H9 (cell line): ENCODE results near the gene ARHGAP10. TPM values are rescaled to one million over a fixed set of nuclear protein-coding genes. Genes with fewer than 3 reads are reported as not detected.

Experiments
- DNase-seq: peaks from one replicate; pipeline ENCODE4 v3.0.0-alpha.2; 2017
- H2AFZ ChIP-seq: one replicate; pipeline ENCODE4 v1.6.1; 2013; ENCODE audit warnings: mild to moderate bottlenecking, low read length, control low read depth, moderate library complexity
- H2AK5ac ChIP-seq: 2 replicates; pipeline ENCODE4 v1.6.1; 2013; ENCODE audit warnings: low read length, control low read depth, mixed read lengths; ENCODE audit not compliant: insufficient read length
- H2BK120ac ChIP-seq: one replicate; pipeline ENCODE4 v1.6.1; 2013; ENCODE audit warnings: low read depth, mild to moderate bottlenecking, low read length, control low read depth, inconsistent platforms; ENCODE audit not compliant: poor library complexity, severe bottlenecking
- H2BK12ac ChIP-seq: 2 replicates; pipeline ENCODE4 v1.6.1; 2013; ENCODE audit warnings: low read length, control low read depth, mixed read lengths, low read depth; ENCODE audit not compliant: insufficient read length
- H2BK15ac ChIP-seq: 2 replicates; pipeline ENCODE4 v1.6.1; 2013; ENCODE audit warnings: low read depth, low read length, control low read depth
- H2BK20ac ChIP-seq: one replicate; pipeline ENCODE4 v1.6.1; 2013; ENCODE audit warnings: low read depth, mild to moderate bottlenecking, low read length, control low read depth, inconsistent platforms; ENCODE audit not compliant: poor library complexity, severe bottlenecking
- H2BK5ac ChIP-seq: 2 replicates; pipeline ENCODE4 v1.6.1; 2013; ENCODE audit warnings: low read length, control low read depth, mixed read lengths; ENCODE audit not compliant: insufficient read length
- H3K14ac ChIP-seq: 2 replicates; pipeline ENCODE4 v1.6.1; 2013; ENCODE audit warnings: low read length, control low read depth; ENCODE audit not compliant: insufficient read depth
- H3K18ac ChIP-seq: 2 replicates; pipeline ENCODE4 v1.6.1; 2013; ENCODE audit warnings: low read depth, mild to moderate bottlenecking, mixed read lengths, low read length, control low read depth; ENCODE audit not compliant: insufficient read length
- H3K23ac ChIP-seq: 2 replicates; pipeline ENCODE4 v1.6.1; 2013; ENCODE audit warnings: low read length, control low read depth, mixed read lengths, low read depth; ENCODE audit not compliant: insufficient read length
- H3K23me2 ChIP-seq: 2 replicates; pipeline ENCODE4 v1.6.1; 2013; ENCODE audit warnings: low read depth, mild to moderate bottlenecking, mixed read lengths, low read length, control low read depth; ENCODE audit not compliant: insufficient read length, poor library complexity, severe bottlenecking
- H3K27ac ChIP-seq: 2 replicates; pipeline ENCODE4 v1.5.1; 2013; ENCODE audit warnings: low read length, control low read depth, mixed read lengths, low read depth; ENCODE audit not compliant: insufficient read length
- H3K27me3 ChIP-seq: 2 replicates; pipeline ENCODE4 v1.6.1; 2013; ENCODE audit warnings: low read length, control low read depth, inconsistent platforms; ENCODE audit not compliant: insufficient read depth
- H3K4ac ChIP-seq: 2 replicates; pipeline ENCODE4 v1.6.1; 2013; ENCODE audit warnings: low read depth, mild to moderate bottlenecking, control low read depth, inconsistent platforms, low read length, moderate library complexity
- H3K4me1 ChIP-seq: 2 replicates; pipeline ENCODE4 v1.6.1; 2013; ENCODE audit warnings: low read length, control low read depth, inconsistent platforms; ENCODE audit not compliant: insufficient read depth
- H3K4me2 ChIP-seq: 2 replicates; pipeline ENCODE4 v1.6.1; 2013; ENCODE audit warnings: low read length, control low read depth, mixed read lengths; ENCODE audit not compliant: insufficient read length, insufficient read depth
- H3K56ac ChIP-seq: 2 replicates; pipeline ENCODE4 v1.6.1; 2013; ENCODE audit warnings: low read depth, mild to moderate bottlenecking, mixed read lengths, low read length, control low read depth; ENCODE audit not compliant: insufficient read length
- H3K79me1 ChIP-seq: 2 replicates; pipeline ENCODE4 v1.6.1; 2013; ENCODE audit warnings: low read depth, mild to moderate bottlenecking, moderate library complexity, low read length, control low read depth, inconsistent platforms; ENCODE audit not compliant: insufficient read depth, poor library complexity, severe bottlenecking
- H3K79me2 ChIP-seq: 2 replicates; pipeline ENCODE4 v1.6.1; 2013; ENCODE audit warnings: low read length, control low read depth, inconsistent platforms; ENCODE audit not compliant: insufficient read depth
- H3K9ac ChIP-seq: 2 replicates; pipeline ENCODE4 v1.6.1; 2013; ENCODE audit warnings: low read length, control low read depth, mixed read lengths; ENCODE audit not compliant: insufficient read length; ENCODE audit errors: extremely low read depth
- H3K9me3 ChIP-seq: one replicate; pipeline ENCODE4 v1.6.1; 2013; ENCODE audit warnings: low read depth, low read length, inconsistent platforms; ENCODE audit not compliant: control insufficient read depth
- H3T11ph ChIP-seq: one replicate; pipeline ENCODE4 v1.6.1; 2013; ENCODE audit warnings: mild to moderate bottlenecking, low read length, control low read depth, inconsistent platforms
- H4K20me1 ChIP-seq: one replicate; pipeline ENCODE4 v1.6.1; 2013; ENCODE audit not compliant: control insufficient read depth, insufficient read length, insufficient read depth
- H4K5ac ChIP-seq: 2 replicates; pipeline ENCODE4 v1.6.1; 2013; ENCODE audit warnings: low read depth, mild to moderate bottlenecking, mixed read lengths, low read length, control low read depth; ENCODE audit not compliant: insufficient read length
- H4K8ac ChIP-seq: replicated peaks from 2 replicates; pipeline ENCODE4 v1.6.1; 2013; ENCODE audit warnings: low read length, control low read depth, mixed read lengths, low read depth; ENCODE audit not compliant: insufficient read length
- H4K91ac ChIP-seq: 2 replicates; pipeline ENCODE4 v1.6.1; 2013; ENCODE audit warnings: low read depth, mild to moderate bottlenecking, moderate library complexity, mixed read lengths, low read length, control low read depth; ENCODE audit not compliant: insufficient read length
- H3K27ac Mint-ChIP-seq, 3 experiments: 2 replicates in 2 of 3; 3 replicates in 1 of 3; pipeline ENCODE4 v1.8.0; 2020 to 2021; ENCODE audit warnings: mixed read lengths in 3 of 3, mild to moderate bottlenecking in 1 of 3, moderate library complexity in 1 of 3
- H3K27me3 Mint-ChIP-seq: 2 replicates; pipeline ENCODE4 v1.8.0; 2021; ENCODE audit warnings: low read depth, mild to moderate bottlenecking, moderate library complexity, mixed read lengths
- H3K36me3 Mint-ChIP-seq, 3 experiments: 2 replicates in 2 of 3; 3 replicates in 1 of 3; pipeline ENCODE4 v1.8.0; 2020 to 2021; ENCODE audit warnings: low read depth in 3 of 3, mixed read lengths in 3 of 3; ENCODE audit not compliant: insufficient read depth in 1 of 3
- H3K4me1 Mint-ChIP-seq, 2 experiments: 2 replicates each; pipeline ENCODE4 v1.8.0; 2020; ENCODE audit warnings: mixed read lengths in 2 of 2
- H3K4me3 Mint-ChIP-seq, 2 experiments: 2 replicates in 1 of 2; 3 replicates in 1 of 2; pipeline ENCODE4 v1.8.0; 2020 to 2021; ENCODE audit warnings: mild to moderate bottlenecking in 2 of 2, mixed read lengths in 2 of 2, moderate library complexity in 1 of 2
- H3K9me3 Mint-ChIP-seq, 2 experiments: 2 replicates in 1 of 2; 3 replicates in 1 of 2; pipeline ENCODE4 v1.8.0; 2020; ENCODE audit warnings: mild to moderate bottlenecking in 2 of 2, mixed read lengths in 2 of 2, moderate library complexity in 1 of 2
- WGBS: extraction: QIAGEN DNeasy Blood & Tissue Kit; methylation state at CpG from one replicate; pipeline ENCODE4 v1.1.7; 2013; ENCODE audit warnings: missing lambda C conversion rate, low lambda C conversion rate, mixed read lengths; ENCODE audit not compliant: insufficient read length; ENCODE audit errors: extremely low coverage; 5-methylcytosine and 5-hydroxymethylcytosine counted together
- total RNA-seq: library from RNA; stranded (reverse); gene quantifications from 2 replicates; pipeline ENCODE4 v1.2.1, GENCODE V29; 2021
- TF ChIP-seq, protein P1 (sequence below): fragments of 200-600 bp; sonication (generic); conservative IDR thresholded peaks from 3 replicates; pipeline ENCODE4 v1.8.0; 2021; ENCODE audit warnings: antibody characterized with exemption, mild to moderate bottlenecking

Gene ARHGAP10
- total RNA-seq, 1 experiment from 2014 or later = 7.8 TPM

DNA sequence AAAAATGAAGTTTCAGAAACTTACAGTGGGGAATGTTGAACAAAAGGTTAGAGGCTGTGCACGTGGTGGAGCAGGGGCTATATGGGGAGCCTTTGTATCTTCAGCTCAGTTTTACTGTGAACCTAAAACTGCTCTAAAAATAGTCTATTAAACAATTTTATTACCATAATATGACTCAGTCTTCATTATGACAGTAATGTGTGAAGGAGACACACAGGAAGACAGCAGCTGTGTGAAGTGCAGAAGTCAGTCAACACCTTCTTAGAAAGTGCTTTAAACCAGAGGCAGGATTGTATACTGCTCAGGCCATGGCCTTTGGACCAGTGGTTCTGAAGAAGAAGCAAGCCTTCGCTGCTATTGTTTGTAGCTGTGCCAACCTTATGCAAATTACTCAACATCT lies 89.7 kb downstream of the ARHGAP10 start:
- no peak overlapping the region for H4K5ac ChIP-seq
- no peak overlapping the region for H2BK20ac ChIP-seq
- Mint-ChIP-seq H3K36me3 (no peaks in the 10 kb centered on the region), H3K4me1 (peaks cover 3 to 5% of the 10 kb centered on the region in 2 experiments; a peak in 1 of 4 replicates), H3K27me3 (no peaks in the 10 kb centered on the region), H3K9me3 (no peaks in the 10 kb centered on the region), H3K4me3 (no peak overlapping the region), H3K27ac (no peak overlapping the region; a peak in 1 of 7 replicates)
- H3T11ph ChIP-seq = no peak overlapping the region
- no peaks in the 10 kb centered on the region for H3K4me1 ChIP-seq
- no peak for DNase-seq
- H4K20me1 ChIP-seq = no peaks in the 10 kb centered on the region
- no peak overlapping the region for H3K9ac ChIP-seq
- H2AK5ac ChIP-seq = no peak overlapping the region
- no peak overlapping the region for H3K18ac ChIP-seq
- H3K79me1 ChIP-seq = no peaks in the 10 kb centered on the region
- no peak overlapping the region for H2AFZ ChIP-seq
- no peak overlapping the region for H2BK12ac ChIP-seq
- no peak overlapping the region for H3K14ac ChIP-seq
- H2BK120ac ChIP-seq = no peak overlapping the region
- no peaks in the 10 kb centered on the region for H3K23me2 ChIP-seq
- no peaks in the 10 kb centered on the region for H3K9me3 ChIP-seq
- TF ChIP-seq, protein P1, sequence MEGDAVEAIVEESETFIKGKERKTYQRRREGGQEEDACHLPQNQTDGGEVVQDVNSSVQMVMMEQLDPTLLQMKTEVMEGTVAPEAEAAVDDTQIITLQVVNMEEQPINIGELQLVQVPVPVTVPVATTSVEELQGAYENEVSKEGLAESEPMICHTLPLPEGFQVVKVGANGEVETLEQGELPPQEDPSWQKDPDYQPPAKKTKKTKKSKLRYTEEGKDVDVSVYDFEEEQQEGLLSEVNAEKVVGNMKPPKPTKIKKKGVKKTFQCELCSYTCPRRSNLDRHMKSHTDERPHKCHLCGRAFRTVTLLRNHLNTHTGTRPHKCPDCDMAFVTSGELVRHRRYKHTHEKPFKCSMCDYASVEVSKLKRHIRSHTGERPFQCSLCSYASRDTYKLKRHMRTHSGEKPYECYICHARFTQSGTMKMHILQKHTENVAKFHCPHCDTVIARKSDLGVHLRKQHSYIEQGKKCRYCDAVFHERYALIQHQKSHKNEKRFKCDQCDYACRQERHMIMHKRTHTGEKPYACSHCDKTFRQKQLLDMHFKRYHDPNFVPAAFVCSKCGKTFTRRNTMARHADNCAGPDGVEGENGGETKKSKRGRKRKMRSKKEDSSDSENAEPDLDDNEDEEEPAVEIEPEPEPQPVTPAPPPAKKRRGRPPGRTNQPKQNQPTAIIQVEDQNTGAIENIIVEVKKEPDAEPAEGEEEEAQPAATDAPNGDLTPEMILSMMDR = no peak
- H3K4me2 ChIP-seq = no peak overlapping the region
- H3K23ac ChIP-seq = no peak overlapping the region
- no peaks in the 10 kb centered on the region for H3K79me2 ChIP-seq
- H3K56ac ChIP-seq = no peak overlapping the region
- no peaks in the 10 kb centered on the region for H3K27me3 ChIP-seq
- H4K91ac ChIP-seq = no peak overlapping the region
- H3K27ac ChIP-seq = no peak overlapping the region
- no peak overlapping the region for H3K4ac ChIP-seq
- no peak overlapping the region for H2BK5ac ChIP-seq
- no peak overlapping the region for H4K8ac ChIP-seq
- no peak overlapping the region for H2BK15ac ChIP-seq
- no CpG with 5 or more reads among the region's 2 CpGs for WGBS
